ENCODE measurements around the gene DLG2.

The DLG2 gene

GRCh38 chr11:84583106-84583505 lies 1044.0 kb downstream of the DLG2 start:
- no peak for DNase-seq
- no peak overlapping the region for H3K18ac ChIP-seq (ENCODE audit: low read depth in 1 of 2, low read length in 2 of 2)
- no peaks in the 10 kb centered on the region for H3K36me3 ChIP-seq (ENCODE audit: control insufficient read depth in 1 of 2, insufficient read depth in 2 of 2, low read depth in 1 of 2, low read length in 2 of 2)
- H3K9ac ChIP-seq (ENCODE audit: low read length), result no peak overlapping the region
- no peak overlapping the region for H3K4ac ChIP-seq (ENCODE audit: low read depth in 1 of 2, low read length in 2 of 2)
- H3K9me3 ChIP-seq (ENCODE audit: control insufficient read depth, low read length), result no peaks in the 10 kb centered on the region
- no peak overlapping the region for H2AFZ ChIP-seq (ENCODE audit: low read depth, low read length)
- no CpG with 5 or more reads among the region's 1 CpG for WGBS
- no peak overlapping the region for H2BK12ac ChIP-seq (ENCODE audit: low read length in 2 of 2)
- no peak overlapping the region for H3K4me3 ChIP-seq (ENCODE audit: insufficient read depth in 1 of 2, low read depth in 1 of 2, low read length in 2 of 2)
- H3K23ac ChIP-seq (ENCODE audit: low read length in 2 of 2), result no peak overlapping the region
- H3K4me1 ChIP-seq (ENCODE audit: control insufficient read depth, insufficient read depth, low read depth, low read length), result no peaks in the 10 kb centered on the region
- no peak overlapping the region for H3K4me2 ChIP-seq (ENCODE audit: low read length, poor library complexity, severe bottlenecking)
- no peak overlapping the region for H2BK15ac ChIP-seq (ENCODE audit: low read depth, poor library complexity, severe bottlenecking)
- no peak overlapping the region for H2BK120ac ChIP-seq (ENCODE audit: low read depth, low read length)
- no peak overlapping the region for H4K8ac ChIP-seq (ENCODE audit: low read length)
- no peaks in the 10 kb centered on the region for H3K27me3 ChIP-seq (ENCODE audit: control insufficient read depth in 1 of 2, insufficient read depth in 1 of 2, low read length in 2 of 2)
- H3K79me1 ChIP-seq (replicated peaks; ENCODE audit: low read length, poor library complexity, severe bottlenecking), result no peaks in the 10 kb centered on the region
- no peak overlapping the region for H3K14ac ChIP-seq (ENCODE audit: low read length in 2 of 2)
- no peak overlapping the region for H3K27ac ChIP-seq (ENCODE audit: low read length, poor library complexity, severe bottlenecking)
- H4K91ac ChIP-seq (ENCODE audit: low read length), result no peak overlapping the region
- H2BK5ac ChIP-seq (ENCODE audit: low read depth, low read length, poor library complexity, severe bottlenecking), result no peak overlapping the region
- H2AK5ac ChIP-seq (ENCODE audit: low read length, severe bottlenecking), result no peak overlapping the region

DNA sequence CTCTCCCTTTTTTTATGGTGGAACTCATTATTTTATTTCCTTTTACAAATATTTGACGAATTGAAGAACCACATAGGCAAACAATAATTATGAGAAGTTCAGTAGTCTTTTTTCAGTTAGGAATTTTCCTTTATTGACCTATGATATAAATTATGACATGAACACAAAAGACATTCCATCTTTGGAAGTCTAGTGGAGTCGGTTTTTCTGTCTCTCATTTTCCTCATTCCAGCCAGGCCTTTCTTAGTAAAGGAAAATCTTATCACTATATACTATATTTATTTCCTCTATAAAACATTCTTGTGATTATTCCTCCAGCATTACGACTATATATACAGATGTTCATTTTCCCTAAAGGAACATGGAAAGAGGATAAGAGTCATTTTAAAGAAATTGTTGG lies 1046.1 kb downstream of the DLG2 start:
- DNase-seq, result no peak
- Histone ChIP-seq H3K36me3 (ENCODE audit: control insufficient read depth in 1 of 2, insufficient read depth in 2 of 2, low read depth in 1 of 2, low read length in 2 of 2) (no peaks in the 10 kb centered on the region), H3K4me2 (ENCODE audit: low read length, poor library complexity, severe bottlenecking) (no peak overlapping the region), H2BK12ac (ENCODE audit: low read length in 2 of 2) (no peak overlapping the region), H3K23ac (ENCODE audit: low read length in 2 of 2) (no peak overlapping the region), H2BK5ac (ENCODE audit: low read depth, low read length, poor library complexity, severe bottlenecking) (no peak overlapping the region), H2BK120ac (ENCODE audit: low read depth, low read length) (no peak overlapping the region), H3K27ac (ENCODE audit: low read length, poor library complexity, severe bottlenecking) (no peak overlapping the region), H3K4ac (ENCODE audit: low read depth in 1 of 2, low read length in 2 of 2) (no peak overlapping the region), H3K18ac (ENCODE audit: low read depth in 1 of 2, low read length in 2 of 2) (no peak overlapping the region), H4K91ac (ENCODE audit: low read length) (no peak overlapping the region), H4K8ac (ENCODE audit: low read length) (no peak overlapping the region), H3K4me3 (ENCODE audit: insufficient read depth in 1 of 2, low read depth in 1 of 2, low read length in 2 of 2) (no peak overlapping the region), H2BK15ac (ENCODE audit: low read depth, poor library complexity, severe bottlenecking) (no peak overlapping the region), H3K79me1 (replicated peaks; ENCODE audit: low read length, poor library complexity, severe bottlenecking) (no peaks in the 10 kb centered on the region), H2AFZ (ENCODE audit: low read depth, low read length) (no peak overlapping the region), H3K9me3 (ENCODE audit: control insufficient read depth, low read length) (no peaks in the 10 kb centered on the region), H3K9ac (ENCODE audit: low read length) (no peak overlapping the region), H3K27me3 (ENCODE audit: control insufficient read depth in 1 of 2, insufficient read depth in 1 of 2, low read length in 2 of 2) (no peaks in the 10 kb centered on the region), H2AK5ac (ENCODE audit: low read length, severe bottlenecking) (no peak overlapping the region), H3K14ac (ENCODE audit: low read length in 2 of 2) (no peak overlapping the region), H3K4me1 (ENCODE audit: control insufficient read depth, insufficient read depth, low read depth, low read length) (no peaks in the 10 kb centered on the region)
- no CpG with 5 or more reads among the region's 3 CpGs for WGBS

DNA sequence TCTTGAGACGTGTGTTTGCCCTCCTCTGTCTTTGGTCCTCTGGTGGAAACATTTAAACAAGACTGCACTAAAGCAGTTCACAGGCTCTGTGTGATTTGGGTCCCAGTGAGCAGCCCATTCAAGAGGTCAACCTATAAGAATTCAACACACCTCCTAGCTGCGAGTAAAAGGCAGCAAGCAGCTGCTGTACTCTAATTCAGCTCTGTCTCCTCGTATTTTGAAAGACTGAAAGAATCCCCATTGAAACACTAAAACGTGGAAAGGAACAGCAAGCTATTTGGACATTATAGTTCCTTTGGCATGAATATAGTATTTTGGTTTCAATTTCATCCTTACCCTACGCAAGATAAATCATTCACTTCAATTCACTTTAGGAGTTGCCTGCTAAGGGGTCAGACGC lies 1046.7 kb downstream of the DLG2 start:
- Histone ChIP-seq H3K9me3 (ENCODE audit: control insufficient read depth, low read length) (no peaks in the 10 kb centered on the region), H2AFZ (ENCODE audit: low read depth, low read length) (no peak overlapping the region), H3K27ac (ENCODE audit: low read length, poor library complexity, severe bottlenecking) (no peak overlapping the region), H3K4me1 (ENCODE audit: control insufficient read depth, insufficient read depth, low read depth, low read length) (no peaks in the 10 kb centered on the region), H2AK5ac (ENCODE audit: low read length, severe bottlenecking) (no peak overlapping the region), H3K27me3 (ENCODE audit: control insufficient read depth in 1 of 2, insufficient read depth in 1 of 2, low read length in 2 of 2) (no peaks in the 10 kb centered on the region), H3K18ac (ENCODE audit: low read depth in 1 of 2, low read length in 2 of 2) (no peak overlapping the region), H3K14ac (ENCODE audit: low read length in 2 of 2) (no peak overlapping the region), H4K8ac (ENCODE audit: low read length) (no peak overlapping the region), H2BK120ac (ENCODE audit: low read depth, low read length) (no peak overlapping the region), H3K79me1 (replicated peaks; ENCODE audit: low read length, poor library complexity, severe bottlenecking) (no peaks in the 10 kb centered on the region), H2BK5ac (ENCODE audit: low read depth, low read length, poor library complexity, severe bottlenecking) (no peak overlapping the region), H3K4me2 (ENCODE audit: low read length, poor library complexity, severe bottlenecking) (no peak overlapping the region), H3K23ac (ENCODE audit: low read length in 2 of 2) (no peak overlapping the region), H3K9ac (ENCODE audit: low read length) (no peak overlapping the region), H2BK15ac (ENCODE audit: low read depth, poor library complexity, severe bottlenecking) (no peak overlapping the region), H2BK12ac (ENCODE audit: low read length in 2 of 2) (no peak overlapping the region), H3K4me3 (ENCODE audit: insufficient read depth in 1 of 2, low read depth in 1 of 2, low read length in 2 of 2) (no peak overlapping the region), H3K4ac (ENCODE audit: low read depth in 1 of 2, low read length in 2 of 2) (no peak overlapping the region), H3K36me3 (ENCODE audit: control insufficient read depth in 1 of 2, insufficient read depth in 2 of 2, low read depth in 1 of 2, low read length in 2 of 2) (no peaks in the 10 kb centered on the region), H4K91ac (ENCODE audit: low read length) (no peak overlapping the region)
- WGBS, result 61% methylated on average over 5 of the region's 6 CpGs
- DNase-seq, result no peak

- no CpG with 5 or more reads among the region's 1 CpG for WGBS
- H3K4me3 ChIP-seq (ENCODE audit: insufficient read depth in 1 of 2, low read depth in 1 of 2, low read length in 2 of 2), result no peak overlapping the region
- no peak overlapping the region for H2BK12ac ChIP-seq (ENCODE audit: low read length in 2 of 2)
- H3K27ac ChIP-seq (ENCODE audit: low read length, poor library complexity, severe bottlenecking), result no peak overlapping the region
- H3K4me1 ChIP-seq (ENCODE audit: control insufficient read depth, insufficient read depth, low read depth, low read length), result no peaks in the 10 kb centered on the region
- no peak overlapping the region for H3K9ac ChIP-seq (ENCODE audit: low read length)
- no peaks in the 10 kb centered on the region for H3K36me3 ChIP-seq (ENCODE audit: control insufficient read depth in 1 of 2, insufficient read depth in 2 of 2, low read depth in 1 of 2, low read length in 2 of 2)
- no peak overlapping the region for H2AFZ ChIP-seq (ENCODE audit: low read depth, low read length)
- H3K27me3 ChIP-seq (ENCODE audit: control insufficient read depth in 1 of 2, insufficient read depth in 1 of 2, low read length in 2 of 2), result no peaks in the 10 kb centered on the region
- no peak overlapping the region for H2AK5ac ChIP-seq (ENCODE audit: low read length, severe bottlenecking)
- H3K18ac ChIP-seq (ENCODE audit: low read depth in 1 of 2, low read length in 2 of 2), result no peak overlapping the region
- no peak overlapping the region for H4K8ac ChIP-seq (ENCODE audit: low read length)
- no peak overlapping the region for H2BK15ac ChIP-seq (ENCODE audit: low read depth, poor library complexity, severe bottlenecking)
- H3K79me1 ChIP-seq (replicated peaks; ENCODE audit: low read length, poor library complexity, severe bottlenecking), result no peaks in the 10 kb centered on the region
- DNase-seq, result no peak
- no peak overlapping the region for H2BK120ac ChIP-seq (ENCODE audit: low read depth, low read length)
- H3K4ac ChIP-seq (ENCODE audit: low read depth in 1 of 2, low read length in 2 of 2), result no peak overlapping the region
- no peak overlapping the region for H4K91ac ChIP-seq (ENCODE audit: low read length)
- H3K23ac ChIP-seq (ENCODE audit: low read length in 2 of 2), result no peak overlapping the region
- H3K4me2 ChIP-seq (ENCODE audit: low read length, poor library complexity, severe bottlenecking), result no peak overlapping the region
- no peak overlapping the region for H3K14ac ChIP-seq (ENCODE audit: low read length in 2 of 2)
- no peak overlapping the region for H2BK5ac ChIP-seq (ENCODE audit: low read depth, low read length, poor library complexity, severe bottlenecking)
- peaks cover 3% of the 10 kb centered on the region for H3K9me3 ChIP-seq (ENCODE audit: control insufficient read depth, low read length)
These were observed 1053.3 kb downstream of the DLG2 start for GRCh38 chr11:84573868-84574267.

Measured in mesenchymal stem cell (in vitro differentiated cells and primary cell).